H1 (cell line): Measurements from ENCODE around the gene P2RY14. TPM values are rescaled to one million over a fixed set of nuclear protein-coding genes. Genes with fewer than 3 reads are reported as not detected.

ENCODE experiments used
- CTCF ChIA-PET: fragments of 300-600 bp; sonication (Branson Sonifier 250); formaldehyde crosslinking; loops from one replicate; lab custom pipeline; 2021; ENCODE audit not compliant: partially characterized antibody; lab: Charles Lee
- POLR2A ChIA-PET: fragments of 300-600 bp; sonication (Branson Sonifier 250); formaldehyde crosslinking; loops from one replicate; lab custom pipeline; 2021; ENCODE audit warnings: inconsistent platforms; ENCODE audit not compliant: partially characterized antibody; lab: Charles Lee
- DNase-seq, 2 experiments: peaks; one replicate each; pipeline versions ENCODE4 v3.0.0 to v3.0.0-alpha.2; 2010 to 2022; ENCODE audit warnings: low spot score in 2 of 2, low read depth in 1 of 2, mixed read lengths in 1 of 2
- FAIRE-seq: peaks from 2 replicates; lab custom pipeline; 2011; peaks lifted over from hg19 to GRCh38; lab: Jason Lieb, UNC
- H2AFZ ChIP-seq: 2 replicates; pipeline ENCODE4 v1.8.1; 2012; ENCODE audit warnings: low read length, inconsistent platforms
- H2AK5ac ChIP-seq: 2 replicates; pipeline ENCODE4 v1.6.1; 2013; ENCODE audit warnings: low read depth, low read length
- H2BK120ac ChIP-seq: replicated peaks from 2 replicates; pipeline ENCODE3; 2013; ENCODE audit warnings: low read depth, low read length, inconsistent platforms
- H2BK12ac ChIP-seq: 2 replicates; pipeline ENCODE4 v1.6.1; 2013; ENCODE audit warnings: low read depth, low read length
- H2BK15ac ChIP-seq: 2 replicates; pipeline ENCODE4 v1.6.1; 2013; ENCODE audit warnings: low read length
- H2BK20ac ChIP-seq: 2 replicates; pipeline ENCODE4 v1.6.1; 2013; ENCODE audit warnings: low read length
- H2BK5ac ChIP-seq: 2 replicates; pipeline ENCODE4 v1.6.1; 2013; ENCODE audit warnings: low read depth, low read length
- H3K14ac ChIP-seq: 2 replicates; pipeline ENCODE4 v1.6.1; 2013; ENCODE audit warnings: inconsistent platforms; ENCODE audit not compliant: insufficient read length
- H3K18ac ChIP-seq: 2 replicates; pipeline ENCODE4 v1.6.1; 2013; ENCODE audit warnings: low read length; ENCODE audit errors: extremely low read depth
- H3K23ac ChIP-seq: 2 replicates; pipeline ENCODE4 v1.6.1; 2013; ENCODE audit warnings: inconsistent platforms; ENCODE audit not compliant: insufficient read length
- H3K23me2 ChIP-seq: 2 replicates; pipeline ENCODE4 v1.6.1; 2013; ENCODE audit warnings: low read depth, low read length
- H3K27ac ChIP-seq: 2 replicates; pipeline ENCODE4 v1.6.1; 2011; ENCODE audit warnings: low read depth, low read length, inconsistent platforms
- H3K27me3 ChIP-seq, 4 experiments: replicated peaks in 1 of 4; 1 replicate in 1 of 4; 2 replicates in 3 of 4; pipeline versions ENCODE4 v1.6.1 to v1.8.1; 2011 to 2013; ENCODE audit warnings: low read length in 3 of 4, mild to moderate bottlenecking in 3 of 4, inconsistent platforms in 2 of 4, mixed read lengths in 2 of 4, moderate library complexity in 1 of 4; ENCODE audit not compliant: control insufficient read depth in 3 of 4, insufficient read depth in 3 of 4; ENCODE audit errors: extremely low read depth in 1 of 4
- H3K36me3 ChIP-seq, 4 experiments: 2 replicates each; pipeline versions ENCODE4 v1.6.1 to v1.8.1; 2011 to 2013; ENCODE audit warnings: mild to moderate bottlenecking in 4 of 4, low read length in 3 of 4, moderate library complexity in 2 of 4, control low read depth in 1 of 4, inconsistent platforms in 1 of 4; ENCODE audit not compliant: insufficient read depth in 4 of 4, control insufficient read depth in 2 of 4
- H3K4ac ChIP-seq: replicated peaks from 2 replicates; pipeline ENCODE3; 2013; ENCODE audit warnings: low read length, low read depth, mixed read lengths, inconsistent platforms; ENCODE audit not compliant: insufficient read length
- H3K4me1 ChIP-seq, 4 experiments: replicated peaks in 1 of 4; 1 replicate in 1 of 4; 2 replicates in 3 of 4; pipeline versions ENCODE4 v1.6.1 to v1.8.1; 2011 to 2013; ENCODE audit warnings: low read length in 3 of 4, inconsistent platforms in 2 of 4, mixed read lengths in 1 of 4; ENCODE audit not compliant: insufficient read depth in 4 of 4, control insufficient read depth in 3 of 4
- H3K4me2 ChIP-seq, 2 experiments: 2 replicates each; pipeline versions ENCODE4 v1.6.1 to v1.8.1; 2011 to 2013; ENCODE audit warnings: low read depth in 2 of 2, low read length in 2 of 2, control low read depth in 1 of 2, inconsistent platforms in 1 of 2, mild to moderate bottlenecking in 1 of 2; ENCODE audit not compliant: insufficient read depth in 1 of 2
- H3K4me3 ChIP-seq, 4 experiments: fragments of 200-600, 300-600 bp in 1 of 4; sonication (generic), shearing (Covaris generic), sonication (Bioruptor Twin) in 1 of 4; 2 replicates each; pipeline versions ENCODE4 v1.5.1 to v1.8.1; 2011 to 2016; ENCODE audit warnings: low read length in 4 of 4, low read depth in 3 of 4, control low read depth in 2 of 4, inconsistent platforms in 2 of 4, mild to moderate bottlenecking in 2 of 4, mixed read lengths in 1 of 4, moderate library complexity in 1 of 4; ENCODE audit not compliant: insufficient read depth in 2 of 4; ENCODE audit errors: extremely low read depth in 1 of 4
- H3K56ac ChIP-seq: replicated peaks from 2 replicates; pipeline ENCODE3; 2013; ENCODE audit warnings: low read depth, mild to moderate bottlenecking, mixed read lengths, low read length, inconsistent platforms; ENCODE audit not compliant: insufficient read length
- H3K79me1 ChIP-seq: 2 replicates; pipeline ENCODE4 v1.6.1; 2013; ENCODE audit warnings: low read depth, low read length, control low read depth
- H3K79me2 ChIP-seq, 2 experiments: 2 replicates each; pipeline versions ENCODE4 v1.6.1 to v1.8.1; 2012 to 2013; ENCODE audit warnings: low read length in 2 of 2, mild to moderate bottlenecking in 2 of 2, inconsistent platforms in 1 of 2; ENCODE audit not compliant: insufficient read depth in 2 of 2, control insufficient read depth in 1 of 2
- H3K9ac ChIP-seq, 4 experiments: replicated peaks in 1 of 4; 1 replicate in 1 of 4; 2 replicates in 3 of 4; pipeline versions ENCODE4 v1.6.1 to v1.8.1; 2011 to 2013; ENCODE audit warnings: low read depth in 3 of 4, low read length in 3 of 4, control low read depth in 2 of 4, mild to moderate bottlenecking in 2 of 4, moderate library complexity in 2 of 4, inconsistent platforms in 1 of 4; ENCODE audit errors: extremely low read depth in 1 of 4
- H3K9me3 ChIP-seq, 2 experiments: 2 replicates each; pipeline versions ENCODE4 v1.6.1 to v1.8.1; 2012 to 2013; ENCODE audit warnings: mild to moderate bottlenecking in 2 of 2, moderate library complexity in 2 of 2, control low read depth in 1 of 2, inconsistent platforms in 1 of 2, low read depth in 1 of 2, low read length in 1 of 2, mixed read lengths in 1 of 2; ENCODE audit not compliant: insufficient read depth in 2 of 2
- H4K20me1 ChIP-seq, 2 experiments: replicated peaks in 1 of 2; 2 replicates each; pipeline versions ENCODE3 to v1.8.1; 2011 to 2013; ENCODE audit warnings: inconsistent platforms in 2 of 2, low read length in 2 of 2, mild to moderate bottlenecking in 1 of 2; ENCODE audit not compliant: insufficient read depth in 2 of 2, control insufficient read depth in 1 of 2
- H4K5ac ChIP-seq: 2 replicates; pipeline ENCODE4 v1.6.1; 2013; ENCODE audit warnings: low read length, low read depth, mixed read lengths, inconsistent platforms; ENCODE audit not compliant: insufficient read length
- H4K8ac ChIP-seq: 2 replicates; pipeline ENCODE4 v1.8.0; 2013; ENCODE audit warnings: mild to moderate bottlenecking, moderate library complexity, low read length, inconsistent platforms; ENCODE audit not compliant: insufficient read depth; ENCODE audit errors: extremely low read depth
- H4K91ac ChIP-seq: replicated peaks from 2 replicates; pipeline ENCODE3; 2013; ENCODE audit warnings: low read length, mixed read lengths, inconsistent platforms; ENCODE audit not compliant: insufficient read length
- ATF2 ChIP-seq: IDR thresholded peaks from 2 replicates; pipeline ENCODE4 v1.6.1; 2012; ENCODE audit warnings: low read length, inconsistent platforms
- ATF3 ChIP-seq: IDR thresholded peaks from 2 replicates; pipeline ENCODE4 v1.6.1; 2011; ENCODE audit warnings: low read depth, mild to moderate bottlenecking, low read length; ENCODE audit not compliant: insufficient read depth
- BACH1 ChIP-seq: IDR thresholded peaks from 2 replicates; pipeline ENCODE4 v1.6.1; 2012; ENCODE audit warnings: low read length, improper control_type of control experiment
- E2F6 ChIP-seq: IDR thresholded peaks from 2 replicates; pipeline ENCODE4 v1.6.1; 2012; ENCODE audit warnings: inconsistent platforms
- KDM5A ChIP-seq: fragments of 200-600 bp; IDR thresholded peaks from 2 replicates; pipeline ENCODE4 v1.7.1; 2012; ENCODE audit warnings: mild to moderate bottlenecking, low read length, inconsistent platforms, mixed read lengths
- POLR2A ChIP-seq, 2 experiments: IDR thresholded peaks; 1 replicate in 1 of 2; 2 replicates in 1 of 2; pipeline ENCODE4 v1.6.1; 2011; ENCODE audit warnings: low read depth in 2 of 2, low read length in 2 of 2, mild to moderate bottlenecking in 2 of 2; ENCODE audit errors: control extremely low read depth in 1 of 2
- POU5F1 ChIP-seq: IDR thresholded peaks from 2 replicates; pipeline ENCODE4 v1.6.1; 2011; ENCODE audit warnings: low read depth, mild to moderate bottlenecking, low read length, moderate library complexity
- SRF ChIP-seq: IDR thresholded peaks from 2 replicates; pipeline ENCODE4 v1.6.1; 2011; ENCODE audit warnings: mild to moderate bottlenecking, low read depth, low read length, moderate library complexity
- TAF1 ChIP-seq: IDR thresholded peaks from 2 replicates; pipeline ENCODE4 v1.6.1; 2011; ENCODE audit warnings: mild to moderate bottlenecking, low read depth, low read length
- TAF7 ChIP-seq: optimal IDR thresholded peaks from 2 replicates; pipeline ENCODE3; 2011; ENCODE audit warnings: low read depth, mild to moderate bottlenecking, inconsistent platforms, low read length, moderate library complexity, borderline replicate concordance
- TBP ChIP-seq: IDR thresholded peaks from 2 replicates; pipeline ENCODE4 v1.6.1; 2011; ENCODE audit warnings: low read depth, low read length, improper control_type of control experiment
- YY1 ChIP-seq: IDR thresholded peaks from 2 replicates; pipeline ENCODE4 v1.6.1; 2011; ENCODE audit warnings: low read depth, mild to moderate bottlenecking, low read length
- WGBS, 2 experiments: shearing (Covaris generic) in 1 of 2; methylation state at CpG; one replicate each; pipeline versions ENCODE4 v1.1.6 to v1.1.7; 2013 to 2015; ENCODE audit warnings: low lambda C conversion rate in 2 of 2, mixed read lengths in 2 of 2, inconsistent platforms in 1 of 2, low coverage in 1 of 2, missing lambda C conversion rate in 1 of 2; ENCODE audit not compliant: insufficient replicate concordance in 2 of 2, insufficient coverage in 1 of 2, insufficient read length in 1 of 2; ENCODE audit errors: extremely low coverage in 1 of 2, missing lambda C conversion rate in 1 of 2; 5-methylcytosine and 5-hydroxymethylcytosine counted together
- polyA plus RNA-seq, 7 experiments: library from polyadenylated mRNA; depleted of rRNA in 3 of 7; stranded (reverse) in 5 of 7; unstranded in 2 of 7; fragments of >200 nt in 5 of 7; fragments of 200-250 nt in 2 of 7; gene quantifications; 1 replicate in 5 of 7; 2 replicates in 1 of 7; 4 replicates in 1 of 7; pipeline versions ENCODE4 v1.2.1 to v1.2.3, GENCODE V29; 2011 to 2013; ENCODE audit warnings: missing spikeins in 2 of 7, mixed read lengths in 2 of 7
- total RNA-seq: library from RNA; stranded (reverse); fragmentation: NEBNext Ultra II Directional; extraction: Animal tissue kit (Norgen Biotek cat#: 25700); gene quantifications from 2 replicates; pipeline ENCODE4 v1.2.1, GENCODE V29; 2021

Gene P2RY14
- total and polyA plus RNA-seq, 2 of the 8 experiments (the other 6 are each of a cell fraction or from before 2014, with no cell fraction given): not detected

- Histone ChIP-seq H2BK5ac (no peak overlapping the region), H2BK120ac (no peak overlapping the region), H4K20me1 (peaks cover 0 to 1% of the 10 kb centered on the region in 2 experiments), H3K4me2 (no peak overlapping the region), H3K23ac (no peak overlapping the region), H4K91ac (no peak overlapping the region), H3K9ac (no peak overlapping the region), H3K4me1 (no peaks in the 10 kb centered on the region), H3K27ac (no peak overlapping the region), H3K9me3 (no peaks in the 10 kb centered on the region), H3K79me1 (no peaks in the 10 kb centered on the region), H3K4me3 (no peak overlapping the region), H3K18ac (no peak overlapping the region), H3K79me2 (no peaks in the 10 kb centered on the region), H3K27me3 (no peaks in the 10 kb centered on the region), H4K5ac (no peak overlapping the region), H3K23me2 (no peaks in the 10 kb centered on the region), H2BK12ac (peak overlapping the region; percentile 52; the same call in 1 of the 2 replicates), H3K36me3 (no peaks in the 10 kb centered on the region; a peak in 3 of 8 replicates), H3K4ac (no peak overlapping the region), H4K8ac (no peak overlapping the region), H2BK15ac (no peak overlapping the region), H2BK20ac (no peak overlapping the region), H3K56ac (no peak overlapping the region), H3K14ac (no peak overlapping the region), H2AK5ac (no peak overlapping the region), H2AFZ (no peak overlapping the region)
- 96% methylated on average over 5 of the region's 5 CpGs; no CpG with 5 or more reads in 1 of the 2 experiments for WGBS, 2 experiments
- CTCF ChIA-PET: interaction anchor here (0.6 to 2.2 kb wide), 3 partner anchors 13 to 294 kb away, joined by 4 to 9 read pairs (median 4); no protein-coding TSS in a partner anchor
- POLR2A ChIA-PET: no interaction called here
- no peak for DNase-seq
- FAIRE-seq: no peak
- TF ChIP-seq KDM5A (no peak), TAF1 (no peak), BACH1 (no peak), ATF3 (no peak), TAF7 (no peak), TBP (no peak), SRF (no peak), POU5F1 (no peak), POLR2A (IDR thresholded peaks at IDR 0.05; ENCODE audit: control extremely low read depth in 1 of 2, low read depth in 2 of 2, low read length in 2 of 2) (no peak), E2F6 (no peak), YY1 (no peak), ATF2 (no peak)
Measured at GRCh38 chr3:151183265-151183671, 95.1 kb downstream of the P2RY14 start.
